Pancreas (tissue), 10 donors: ENCODE data around the gene KRTAP13-2. TPM values are rescaled to one million over a fixed set of nuclear protein-coding genes. Genes with fewer than 3 reads are reported as not detected.

ENCODE experiments used
- ATAC-seq, 4 donors: fragments of 200-7000 bp; cut with Tn5 transposase; one replicate each; pipeline versions ENCODE4 v1.8.0 to v1.9.1; 2020; ENCODE audit warnings: mild to moderate bottlenecking in 4 of 4, moderate library complexity in 4 of 4
- DNase-seq, 6 donors: peaks; one replicate each; pipeline ENCODE4 v3.0.0-alpha.2; 2020
- FAIRE-seq: peaks from 2 replicates; lab custom pipeline; 2012; peaks lifted over from hg19 to GRCh38; lab: Jason Lieb, UNC
- H3K27ac ChIP-seq, 4 donors: fragments of 200-600 bp; sonication (generic); 1 replicate in 3 of 4; 2 replicates in 1 of 4; pipeline versions ENCODE4 v1.5.0 to v1.8.0; 2020
- H3K27me3 ChIP-seq, 4 donors: fragments of 200-600 bp; one replicate each; pipeline ENCODE4 v1.8.0; 2021
- H3K36me3 ChIP-seq, 3 donors: fragments of 200-600 bp; sonication (generic) in 1 of 3; one replicate each; pipeline versions ENCODE4 v1.5.0 to v1.8.0; 2020 to 2021
- H3K4me1 ChIP-seq, 3 donors: fragments of 200-600 bp; one replicate each; pipeline ENCODE4 v1.8.0; 2021
- H3K4me3 ChIP-seq, 4 donors: fragments of 200-600 bp; sonication (generic) in 2 of 4; one replicate each; pipeline versions ENCODE4 v1.5.0 to v1.8.0; 2020 to 2021
- H3K9me3 ChIP-seq, 4 donors: fragments of 200-600 bp; one replicate each; pipeline ENCODE4 v1.8.0; 2021
- WGBS, 2 donors: extraction: QIAGEN DNeasy Blood & Tissue Kit; methylation state at CpG; one replicate each; pipeline ENCODE4 v1.1.7; 2013; 5-methylcytosine and 5-hydroxymethylcytosine counted together
- intact Hi-C, 3 donors: fragments of 100-400 bp; cut with DNase I; formaldehyde crosslinking; loops; one replicate each; pipeline versions ENCODE4 v1.11.1 to v1.14.2; 2022
- microRNA-seq, 2 donors: library from miRNA; unstranded; fragments of <30 nt; microRNA quantifications; one replicate each; pipeline versions ENCODE4 to v1.1.0, GENCODE V29; 2019 to 2020
- polyA plus RNA-seq, 2 donors: library from polyadenylated mRNA; stranded (reverse); fragments of 200-250 nt; gene quantifications; one replicate each; pipeline ENCODE4 v1.2.3, GENCODE V29; 2013
- total RNA-seq, 6 donors: library from RNA; stranded (reverse); fragmentation: NEBNext Ultra II Directional in 4 of 6; extraction: Animal tissue kit (Norgen Biotek cat#: 25700) in 4 of 6; gene quantifications; one replicate each; pipeline versions ENCODE4 v1.2.1 to v1.2.4, GENCODE V29; 2021 to 2023
- TF ChIP-seq, protein P1 (sequence below), 4 donors: fragments of 200-600 bp; sonication (generic) in 3 of 4; IDR thresholded peaks; one replicate each; pipeline versions ENCODE4 v1.5.0 to v1.8.0; 2021; ENCODE audit warnings: antibody characterized with exemption in 4 of 4
- donor health status: healthy with polysubstance abuse.
- donor health status: DM: no; HTN: no; CAD: no; lungs with moderate emphysema.
- donor health status: DM: no; HTN: no; CAD: no.
- donor health status: control.
- donor health status: control.
- donor health status: Bipolar disorder and iron deficiency.
- donor health status: DM: yes; HTN: yes; CAD: no.
- donor health status: DM: no; HTN: no; CAD: no.
- donor health status: DM: no; HTN: no; CAD: no.
- donor health status: DM: yes; HTN: yes; CAD: no.

KRTAP13-2 gene
- total and polyA plus RNA-seq, 8 donors = not detected

DNA sequence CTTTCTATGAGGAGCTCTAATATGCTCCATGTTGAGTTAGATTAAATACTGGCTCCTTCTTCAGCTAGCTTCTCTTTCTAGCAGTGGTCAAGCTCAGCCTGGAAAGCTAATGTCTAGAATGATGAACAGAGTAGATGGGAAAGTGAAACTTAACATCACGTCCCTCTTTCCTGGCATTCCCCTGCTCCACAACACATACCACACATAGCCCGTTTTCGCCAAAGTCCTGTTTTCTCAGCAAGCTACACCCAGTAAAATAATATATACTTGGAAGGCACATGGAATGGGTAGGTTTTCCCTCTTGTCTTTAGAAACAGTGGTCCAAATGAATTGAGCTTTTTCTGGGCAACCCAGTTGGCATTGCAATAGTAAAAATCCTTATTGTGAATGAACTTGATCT, 38.3 kb downstream of the KRTAP13-2 start:
- intact Hi-C loops = loop anchor here in 1 of 3 donors (10.0 kb wide), 1 partner anchor 751 kb away; no protein-coding TSS in a partner anchor
- ATAC-seq (no peak), DNase-seq (no peak), FAIRE-seq (no peak)
- TF ChIP-seq, protein P1, sequence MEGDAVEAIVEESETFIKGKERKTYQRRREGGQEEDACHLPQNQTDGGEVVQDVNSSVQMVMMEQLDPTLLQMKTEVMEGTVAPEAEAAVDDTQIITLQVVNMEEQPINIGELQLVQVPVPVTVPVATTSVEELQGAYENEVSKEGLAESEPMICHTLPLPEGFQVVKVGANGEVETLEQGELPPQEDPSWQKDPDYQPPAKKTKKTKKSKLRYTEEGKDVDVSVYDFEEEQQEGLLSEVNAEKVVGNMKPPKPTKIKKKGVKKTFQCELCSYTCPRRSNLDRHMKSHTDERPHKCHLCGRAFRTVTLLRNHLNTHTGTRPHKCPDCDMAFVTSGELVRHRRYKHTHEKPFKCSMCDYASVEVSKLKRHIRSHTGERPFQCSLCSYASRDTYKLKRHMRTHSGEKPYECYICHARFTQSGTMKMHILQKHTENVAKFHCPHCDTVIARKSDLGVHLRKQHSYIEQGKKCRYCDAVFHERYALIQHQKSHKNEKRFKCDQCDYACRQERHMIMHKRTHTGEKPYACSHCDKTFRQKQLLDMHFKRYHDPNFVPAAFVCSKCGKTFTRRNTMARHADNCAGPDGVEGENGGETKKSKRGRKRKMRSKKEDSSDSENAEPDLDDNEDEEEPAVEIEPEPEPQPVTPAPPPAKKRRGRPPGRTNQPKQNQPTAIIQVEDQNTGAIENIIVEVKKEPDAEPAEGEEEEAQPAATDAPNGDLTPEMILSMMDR (IDR thresholded peaks at IDR 0.05) = no peak
- no peaks in the 10 kb centered on the region for H3K27me3 ChIP-seq
- no peak overlapping the region for H3K27ac ChIP-seq
- no peaks in the 10 kb centered on the region for H3K4me1 ChIP-seq
- H3K9me3 ChIP-seq = no peaks in the 10 kb centered on the region
- no peak overlapping the region for H3K4me3 ChIP-seq
- H3K36me3 ChIP-seq = no peaks in the 10 kb centered on the region
- 78 to 81% methylated on average over 3 of the region's 3 CpGs for WGBS, 2 donors

GRCh38 chr21:30332681-30333080, 39.4 kb downstream of the KRTAP13-2 start:
- WGBS, 2 donors = 90 to 93% methylated on average over 2 of the region's 2 CpGs
- H3K4me3 ChIP-seq = no peak overlapping the region
- no peaks in the 10 kb centered on the region for H3K9me3 ChIP-seq
- TF ChIP-seq, protein P1 (IDR thresholded peaks at IDR 0.05) = no peak
- H3K27me3 ChIP-seq = no peaks in the 10 kb centered on the region
- no peaks in the 10 kb centered on the region for H3K36me3 ChIP-seq
- H3K4me1 ChIP-seq = no peaks in the 10 kb centered on the region
- intact Hi-C loops = loop anchor here in 1 of 3 donors (10.0 kb wide), 1 partner anchor 752 kb away; no protein-coding TSS in a partner anchor
- DNase-seq (no peak), ATAC-seq (no peak), FAIRE-seq (no peak)
- H3K27ac ChIP-seq = no peak overlapping the region

DNA sequence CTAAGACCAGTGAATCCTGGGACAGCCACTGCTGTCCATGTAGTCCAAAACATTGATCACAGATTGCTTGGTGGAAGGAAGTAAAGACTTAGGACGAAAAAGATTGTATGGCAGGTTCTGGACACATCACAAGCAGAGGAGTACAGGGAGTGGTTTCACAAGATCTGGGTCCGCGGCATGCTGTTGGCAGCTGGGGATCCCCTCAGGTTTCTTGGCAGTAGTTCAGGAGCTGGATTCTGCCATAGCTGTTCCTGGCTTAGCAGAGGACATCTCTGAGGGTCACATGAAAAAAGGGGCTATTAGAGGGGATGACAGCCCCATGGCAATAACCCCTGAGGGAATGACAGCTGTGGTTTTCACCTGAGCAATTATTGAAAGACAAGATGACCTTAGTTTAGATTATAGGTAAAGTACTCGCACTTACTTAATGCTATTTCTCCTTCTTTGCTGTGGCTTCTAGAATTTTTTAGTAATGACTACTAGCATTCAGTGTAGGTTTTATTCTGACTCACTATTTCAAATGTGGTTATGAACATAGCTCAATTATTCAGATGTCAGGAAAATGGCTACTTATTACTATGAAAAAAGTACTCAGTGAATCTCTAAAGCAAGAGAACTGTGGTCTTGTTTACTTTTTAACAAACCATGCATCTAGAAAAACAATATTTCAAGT, 42.7 kb downstream of the KRTAP13-2 start:
- TF ChIP-seq, protein P1 (IDR thresholded peaks at IDR 0.05) = no peak
- Histone ChIP-seq H3K36me3 (no peaks in the 10 kb centered on the region), H3K4me1 (no peaks in the 10 kb centered on the region), H3K27me3 (no peaks in the 10 kb centered on the region), H3K9me3 (no peaks in the 10 kb centered on the region), H3K4me3 (no peak overlapping the region), H3K27ac (no peak overlapping the region)
- WGBS, 2 donors = 75 to 81% methylated on average over 4 of the region's 4 CpGs
- FAIRE-seq = no peak
- intact Hi-C loops = no loop called here
- ATAC-seq = no peak
- no peak for DNase-seq

- intact Hi-C loops = no loop called here
- no peaks in the 10 kb centered on the region for H3K36me3 ChIP-seq
Observed at GRCh38 chr21:30326390-30326789, 45.7 kb downstream of the KRTAP13-2 start.

More at GRCh38 chr21:30326390-30326789, 45.7 kb downstream of the KRTAP13-2 start:
- no peak for DNase-seq
- H3K27me3 ChIP-seq = no peaks in the 10 kb centered on the region
- TF ChIP-seq, protein P1 (IDR thresholded peaks at IDR 0.05) = no peak
- no peaks in the 10 kb centered on the region for H3K4me1 ChIP-seq
- H3K27ac ChIP-seq = no peak overlapping the region
- H3K9me3 ChIP-seq = no peaks in the 10 kb centered on the region
- no peak overlapping the region for H3K4me3 ChIP-seq
- no peak for FAIRE-seq
- no peak for ATAC-seq

Small RNA genes within 50 kb of the gene (microRNA-seq; reads per million reads assigned to microRNA genes)
- gene MIR4327 = 0 reads per million in 2 donors

Other genes with a start within 250 kb of the KRTAP13-2 start
- gene CLDN17, start 205.5 kb downstream of the KRTAP13-2 start, total RNA-seq = not detected
- gene CLDN17, start 205.5 kb downstream of the KRTAP13-2 start, polyA plus RNA-seq = not detected
- under 1 TPM in 3 of 6 donors, not detected in 3; 0.09 to 0.22 (median 0.13) TPM for gene CLDN8, start 156.2 kb downstream of the KRTAP13-2 start, total RNA-seq
- gene CLDN8, start 156.2 kb downstream of the KRTAP13-2 start, polyA plus RNA-seq = under 1 TPM in 1 of 2 donors, not detected in 1; 0.09 TPM
- gene KRTAP24-1, start 89.3 kb downstream of the KRTAP13-2 start, total RNA-seq = not detected
- gene KRTAP24-1, start 89.3 kb downstream of the KRTAP13-2 start, polyA plus RNA-seq = not detected
- gene KRTAP25-1, start 82.8 kb downstream of the KRTAP13-2 start, total RNA-seq = not detected
- not detected for gene KRTAP25-1, start 82.8 kb downstream of the KRTAP13-2 start, polyA plus RNA-seq
- gene KRTAP26-1, start 52.0 kb downstream of the KRTAP13-2 start, total RNA-seq = not detected
- gene KRTAP26-1, start 52.0 kb downstream of the KRTAP13-2 start, polyA plus RNA-seq = not detected
- not detected for gene KRTAP27-1, start 34.6 kb downstream of the KRTAP13-2 start, total RNA-seq
- not detected for gene KRTAP27-1, start 34.6 kb downstream of the KRTAP13-2 start, polyA plus RNA-seq
- gene KRTAP23-1, start 23.7 kb downstream of the KRTAP13-2 start, total RNA-seq = not detected
- gene KRTAP23-1, start 23.7 kb downstream of the KRTAP13-2 start, polyA plus RNA-seq = not detected
- not detected for gene KRTAP13-1, start 23.8 kb upstream of the KRTAP13-2 start, total RNA-seq
- gene KRTAP13-1, start 23.8 kb upstream of the KRTAP13-2 start, polyA plus RNA-seq = not detected
- not detected for gene KRTAP13-3, start 53.7 kb upstream of the KRTAP13-2 start, total RNA-seq
- not detected for gene KRTAP13-3, start 53.7 kb upstream of the KRTAP13-2 start, polyA plus RNA-seq
- gene KRTAP13-4, start 57.9 kb upstream of the KRTAP13-2 start, total RNA-seq = not detected
- gene KRTAP13-4, start 57.9 kb upstream of the KRTAP13-2 start, polyA plus RNA-seq = not detected
- not detected for gene KRTAP15-1, start 68.0 kb upstream of the KRTAP13-2 start, total RNA-seq
- gene KRTAP15-1, start 68.0 kb upstream of the KRTAP13-2 start, polyA plus RNA-seq = not detected
- not detected for gene KRTAP19-1, start 108.1 kb upstream of the KRTAP13-2 start, total RNA-seq
- not detected for gene KRTAP19-1, start 108.1 kb upstream of the KRTAP13-2 start, polyA plus RNA-seq
- not detected for gene KRTAP19-2, start 115.2 kb upstream of the KRTAP13-2 start, total RNA-seq
- gene KRTAP19-2, start 115.2 kb upstream of the KRTAP13-2 start, polyA plus RNA-seq = not detected
- not detected for gene KRTAP19-3, start 119.7 kb upstream of the KRTAP13-2 start, total RNA-seq
- gene KRTAP19-3, start 119.7 kb upstream of the KRTAP13-2 start, polyA plus RNA-seq = not detected
- not detected for gene KRTAP19-4, start 124.9 kb upstream of the KRTAP13-2 start, total RNA-seq
- not detected for gene KRTAP19-4, start 124.9 kb upstream of the KRTAP13-2 start, polyA plus RNA-seq
- not detected for gene KRTAP19-5, start 129.9 kb upstream of the KRTAP13-2 start, total RNA-seq
- gene KRTAP19-5, start 129.9 kb upstream of the KRTAP13-2 start, polyA plus RNA-seq = not detected
- not detected for gene KRTAP19-6, start 169.6 kb upstream of the KRTAP13-2 start, total RNA-seq
- gene KRTAP19-6, start 169.6 kb upstream of the KRTAP13-2 start, polyA plus RNA-seq = not detected
- not detected for gene KRTAP19-7, start 189.0 kb upstream of the KRTAP13-2 start, total RNA-seq
- not detected for gene KRTAP19-7, start 189.0 kb upstream of the KRTAP13-2 start, polyA plus RNA-seq
- not detected for gene KRTAP22-2, start 218.1 kb upstream of the KRTAP13-2 start, total RNA-seq
- not detected for gene KRTAP22-2, start 218.1 kb upstream of the KRTAP13-2 start, polyA plus RNA-seq
- not detected for gene KRTAP6-3, start 220.2 kb upstream of the KRTAP13-2 start, total RNA-seq
- gene KRTAP6-3, start 220.2 kb upstream of the KRTAP13-2 start, polyA plus RNA-seq = not detected
- gene KRTAP6-2, start 226.6 kb upstream of the KRTAP13-2 start, total RNA-seq = not detected
- gene KRTAP6-2, start 226.6 kb upstream of the KRTAP13-2 start, polyA plus RNA-seq = not detected
- not detected for gene KRTAP22-1, start 228.8 kb upstream of the KRTAP13-2 start, total RNA-seq
- gene KRTAP22-1, start 228.8 kb upstream of the KRTAP13-2 start, polyA plus RNA-seq = not detected
- gene KRTAP6-1, start 241.7 kb upstream of the KRTAP13-2 start, total RNA-seq = not detected
- not detected for gene KRTAP6-1, start 241.7 kb upstream of the KRTAP13-2 start, polyA plus RNA-seq
- not detected for gene KRTAP20-1, start 244.2 kb upstream of the KRTAP13-2 start, total RNA-seq
- not detected for gene KRTAP20-1, start 244.2 kb upstream of the KRTAP13-2 start, polyA plus RNA-seq
- not detected for gene KRTAP20-4, start 248.4 kb upstream of the KRTAP13-2 start, total RNA-seq
- not detected for gene KRTAP20-4, start 248.4 kb upstream of the KRTAP13-2 start, polyA plus RNA-seq